OCI-LY3 (cell line): ENCODE data around the gene SLC16A7.

Experiments used
- CTCF ChIP-seq: fragments of 200-600, 300-600 bp; sonication (generic); IDR thresholded peaks from 2 replicates; pipeline ENCODE4 v1.5.1; 2014; ENCODE audit warnings: antibody characterized with exemption, low read length, low read depth
- EZH2phosphoT487 ChIP-seq: fragments of 200-600 bp; shearing (Covaris generic); IDR thresholded peaks from 2 replicates; pipeline ENCODE4 v1.6.1; 2018; ENCODE audit warnings: antibody characterized with exemption, mixed run types, low read depth

- TF ChIP-seq CTCF (no peak), EZH2phosphoT487 (no peak)
Observed at GRCh38 chr12:59615392-59616165, 19.8 kb downstream of the SLC16A7 start.
